GM23248 (cell line): ENCODE data around the gene DRG2. TPM values are rescaled to one million over a fixed set of nuclear protein-coding genes. Genes with fewer than 3 reads are reported as not detected.

Experiments used
- DNase-seq: peaks from one replicate; pipeline ENCODE4 v3.0.0-alpha.2; 2015
- H2AFZ ChIP-seq: fragments of 200-600 bp; sonication (generic); 2 replicates; pipeline ENCODE4 v1.6.1; 2016; ENCODE audit warnings: antibody characterized with exemption
- H3F3A ChIP-seq: fragments of 200-600 bp; sonication (generic); 2 replicates; pipeline ENCODE4 v1.6.1; 2016; ENCODE audit warnings: mild to moderate bottlenecking, antibody characterized with exemption, mixed run types; ENCODE audit not compliant: insufficient read depth
- H3K27ac ChIP-seq: fragments of 200-600 bp; sonication (generic); 2 replicates; pipeline ENCODE4 v1.5.1; 2016; ENCODE audit warnings: mild to moderate bottlenecking
- H3K27me3 ChIP-seq: fragments of 200-600 bp; sonication (generic); replicated peaks from 2 replicates; pipeline ENCODE4 v1.6.1; 2016; ENCODE audit warnings: mild to moderate bottlenecking; ENCODE audit not compliant: insufficient read depth
- H3K36me3 ChIP-seq: fragments of 200-600 bp; sonication (generic); 2 replicates; pipeline ENCODE4 v1.6.1; 2016; ENCODE audit warnings: low read depth, mild to moderate bottlenecking
- H3K4me1 ChIP-seq: fragments of 200-600 bp; sonication (generic); 2 replicates; pipeline ENCODE4 v1.6.1; 2016; ENCODE audit warnings: mild to moderate bottlenecking; ENCODE audit not compliant: insufficient read depth
- H3K4me2 ChIP-seq: fragments of 200-600 bp; sonication (generic); one replicate; pipeline ENCODE4 v1.6.1; 2016; ENCODE audit warnings: mild to moderate bottlenecking; ENCODE audit not compliant: unreplicated experiment
- H3K4me3 ChIP-seq: fragments of 200-600 bp; sonication (generic); 2 replicates; pipeline ENCODE4 v1.5.1; 2016; ENCODE audit warnings: mild to moderate bottlenecking
- H3K79me2 ChIP-seq: fragments of 200-600 bp; sonication (generic); 2 replicates; pipeline ENCODE4 v1.6.1; 2016; ENCODE audit warnings: mild to moderate bottlenecking; ENCODE audit not compliant: insufficient read depth
- H3K9ac ChIP-seq: fragments of 200-600 bp; sonication (generic); 2 replicates; pipeline ENCODE4 v1.6.1; 2016; ENCODE audit warnings: mild to moderate bottlenecking
- H3K9me2 ChIP-seq: fragments of 200-600 bp; sonication (generic); 2 replicates; pipeline ENCODE4 v1.6.1; 2016; ENCODE audit warnings: mixed run types, mild to moderate bottlenecking, moderate library complexity; ENCODE audit not compliant: insufficient read depth
- H3K9me3 ChIP-seq: fragments of 200-600 bp; sonication (generic); one replicate; pipeline ENCODE4 v1.6.1; 2017; ENCODE audit warnings: low read depth
- H4K20me1 ChIP-seq: fragments of 200-600 bp; sonication (generic); 2 replicates; pipeline ENCODE4 v1.6.0; 2016; ENCODE audit not compliant: insufficient read depth
- EZH2 ChIP-seq: fragments of 200-600 bp; sonication (generic); IDR thresholded peaks from 2 replicates; pipeline ENCODE4 v1.6.1; 2018; ENCODE audit warnings: antibody characterized with exemption, mild to moderate bottlenecking; ENCODE audit not compliant: insufficient read depth, poor library complexity, severe bottlenecking
- EZH2phosphoT487 ChIP-seq: fragments of 200-600 bp; sonication (generic); IDR thresholded peaks from 2 replicates; pipeline ENCODE4 v1.6.1; 2018; ENCODE audit warnings: antibody characterized with exemption, moderate library complexity, mild to moderate bottlenecking, low read depth; ENCODE audit not compliant: insufficient read depth
- WGBS, 2 experiments: methylation state at CpG; one replicate each; pipeline ENCODE4 v1.1.6; 2015 to 2017; ENCODE audit warnings: low lambda C conversion rate in 2 of 2, low coverage in 1 of 2; ENCODE audit errors: missing lambda C conversion rate in 2 of 2; 5-methylcytosine and 5-hydroxymethylcytosine counted together
- in situ Hi-C: fragments of 300-500 bp; cut with MboI; formaldehyde crosslinking; loops from 2 replicates; pipeline ENCODE4 v1.15.0; 2020
- polyA plus RNA-seq: library from polyadenylated mRNA; unstranded; fragments of >200 nt; fragmentation: Nextera tagmentation; extraction: Ambion mirVana; gene quantifications from 2 replicates; pipeline ENCODE4 v1.2.1, GENCODE V29; 2016
- total RNA-seq: library from RNA; depleted of rRNA; stranded (reverse); fragments of >200 nt; shearing (Covaris generic); gene quantifications from 2 replicates; pipeline ENCODE4 v1.2.3, GENCODE V29; 2014

The DRG2 gene
- total and polyA plus RNA-seq, 2 experiments from 2014 or later: 34.6 to 51.0 TPM

GRCh38 chr17:18120461-18121017, 32.8 kb downstream of the DRG2 start:
- Histone ChIP-seq H2AFZ (no peak overlapping the region), H3K4me3 (no peak overlapping the region), H3K79me2 (no peaks in the 10 kb centered on the region), H3K36me3 (no peaks in the 10 kb centered on the region), H3K4me2 (no peak overlapping the region), H4K20me1 (no peaks in the 10 kb centered on the region), H3F3A (no peaks in the 10 kb centered on the region), H3K27me3 (no peaks in the 10 kb centered on the region), H3K9ac (no peak overlapping the region), H3K9me3 (no peaks in the 10 kb centered on the region), H3K9me2 (no peaks in the 10 kb centered on the region), H3K27ac (no peak overlapping the region), H3K4me1 (no peaks in the 10 kb centered on the region)
- in situ Hi-C loops: no loop called here
- WGBS, 2 experiments: 96 to 97% methylated on average over 18 to 68 of the region's 68 CpGs
- no peak for TF ChIP-seq EZH2
- TF ChIP-seq EZH2phosphoT487: no peak
- no peak for DNase-seq

- Histone ChIP-seq H3K4me3 (no peak overlapping the region), H3K4me1 (no peaks in the 10 kb centered on the region), H3F3A (no peaks in the 10 kb centered on the region), H2AFZ (no peak overlapping the region), H3K36me3 (no peaks in the 10 kb centered on the region), H3K27ac (no peak overlapping the region), H3K79me2 (no peaks in the 10 kb centered on the region), H4K20me1 (no peaks in the 10 kb centered on the region), H3K9me2 (no peaks in the 10 kb centered on the region), H3K4me2 (no peak overlapping the region), H3K9ac (no peak overlapping the region), H3K27me3 (no peaks in the 10 kb centered on the region), H3K9me3 (no peaks in the 10 kb centered on the region)
- in situ Hi-C loops: no loop called here
- 85 to 88% methylated on average over 21 to 46 of the region's 54 CpGs for WGBS, 2 experiments
- TF ChIP-seq EZH2phosphoT487: no peak
- TF ChIP-seq EZH2: no peak
- no peak for DNase-seq
Observed at GRCh38 chr17:18121144-18121910, 33.6 kb downstream of the DRG2 start.

DNA sequence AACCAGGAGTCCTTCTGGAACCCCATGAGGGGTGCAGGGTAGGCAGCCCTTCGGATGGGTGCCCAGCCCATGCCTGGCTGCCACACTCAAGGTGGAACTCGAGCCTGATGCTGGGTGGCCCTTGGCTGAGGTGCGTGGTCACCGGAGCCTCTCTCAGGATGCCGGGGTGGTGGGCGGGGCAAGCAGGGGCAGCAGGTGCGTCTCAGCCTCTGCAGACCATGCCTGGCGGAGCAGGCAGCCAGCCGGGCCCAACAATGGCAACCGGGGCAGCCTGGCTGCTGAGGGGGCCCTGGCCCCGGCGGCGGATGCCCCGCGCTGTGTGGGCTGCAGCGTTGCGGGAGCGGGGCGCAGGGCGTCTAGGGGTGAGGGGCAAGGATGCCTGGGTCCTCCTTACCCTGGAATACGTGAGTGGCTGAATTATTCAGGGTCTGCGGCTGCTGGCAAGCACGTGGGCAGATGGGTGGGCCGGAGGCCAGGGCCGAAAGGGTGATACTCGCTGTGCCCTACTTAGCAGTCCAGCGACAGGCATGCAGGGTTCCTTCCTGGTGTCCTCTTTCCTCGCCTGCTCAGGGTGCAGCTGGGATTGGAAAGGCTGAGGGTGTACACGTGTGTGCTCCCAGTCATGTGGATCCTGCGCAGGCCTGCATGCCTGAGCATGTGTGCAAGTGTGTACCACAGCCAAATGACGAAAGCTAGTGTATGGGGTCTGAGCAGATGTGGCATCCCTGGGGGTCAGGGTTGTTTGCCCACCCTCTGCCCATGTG, 35.4 kb downstream of the DRG2 start:
- Histone ChIP-seq H3K9ac (no peak overlapping the region), H3K79me2 (no peaks in the 10 kb centered on the region), H3K36me3 (no peaks in the 10 kb centered on the region), H3F3A (no peaks in the 10 kb centered on the region), H3K9me2 (no peaks in the 10 kb centered on the region), H2AFZ (no peak overlapping the region), H3K4me1 (no peaks in the 10 kb centered on the region), H4K20me1 (no peaks in the 10 kb centered on the region), H3K4me2 (no peak overlapping the region), H3K27ac (no peak overlapping the region), H3K4me3 (no peak overlapping the region), H3K27me3 (no peaks in the 10 kb centered on the region), H3K9me3 (no peaks in the 10 kb centered on the region)
- TF ChIP-seq EZH2phosphoT487 (no peak), EZH2 (no peak)
- 64 to 65% methylated on average over 24 to 30 of the region's 31 CpGs for WGBS, 2 experiments
- in situ Hi-C loops: no loop called here
- DNase-seq: no peak

DNA sequence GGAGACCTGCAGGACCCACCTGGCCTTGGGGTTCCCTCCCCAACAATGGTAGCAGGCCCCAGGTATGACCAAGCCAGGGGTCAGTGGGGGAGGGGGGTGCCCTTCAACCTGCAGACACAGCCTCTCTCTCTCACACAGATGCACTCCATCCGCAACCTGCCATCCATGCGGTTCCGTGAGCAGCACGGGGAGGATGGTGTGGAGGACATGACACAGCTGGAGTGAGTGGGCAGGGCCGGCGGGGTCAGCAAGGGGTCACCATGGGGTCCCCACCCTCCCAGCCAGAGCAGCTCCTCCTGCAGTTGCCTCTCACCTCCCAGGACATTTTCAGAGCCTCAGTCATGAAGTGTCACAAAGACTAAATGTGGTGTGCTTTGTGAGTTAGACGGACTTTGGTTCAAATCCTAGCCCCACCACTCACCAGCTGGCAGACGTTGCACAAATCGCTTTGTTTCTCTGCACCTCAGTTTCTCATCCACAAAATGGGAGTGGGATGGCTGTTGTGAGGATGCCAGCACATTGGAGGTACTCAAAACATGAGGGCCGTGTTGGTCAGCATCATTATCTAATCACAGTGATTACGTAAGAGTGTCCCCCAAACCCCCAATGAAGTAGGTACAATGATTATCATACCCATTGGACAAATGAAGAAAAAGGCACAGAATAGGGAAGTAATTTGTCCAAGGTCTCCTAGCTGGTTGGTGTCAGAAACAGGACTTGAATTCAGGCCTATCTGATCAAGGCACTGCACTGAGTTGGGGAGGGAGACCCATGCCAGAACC, 36.8 kb downstream of the DRG2 start:
- Histone ChIP-seq H2AFZ (no peak overlapping the region), H3K9me3 (no peaks in the 10 kb centered on the region), H4K20me1 (no peaks in the 10 kb centered on the region), H3K4me2 (no peak overlapping the region), H3K36me3 (no peaks in the 10 kb centered on the region), H3K79me2 (no peaks in the 10 kb centered on the region), H3K4me1 (no peaks in the 10 kb centered on the region), H3K9me2 (no peaks in the 10 kb centered on the region), H3K27ac (no peak overlapping the region), H3F3A (no peaks in the 10 kb centered on the region), H3K27me3 (no peaks in the 10 kb centered on the region), H3K4me3 (no peak overlapping the region), H3K9ac (no peak overlapping the region)
- no peak for TF ChIP-seq EZH2phosphoT487
- no peak for TF ChIP-seq EZH2
- in situ Hi-C loops: no loop called here
- WGBS, 2 experiments: 33 to 44% methylated on average over 11 of the region's 11 CpGs
- DNase-seq: no peak
